Measurements from ENCODE around the gene LNP1. TPM values are rescaled to one million over a fixed set of nuclear protein-coding genes. Genes with fewer than 3 reads are reported as not detected.

The LNP1 gene
- total RNA-seq, 1 donor from 2014 or later, result 1.9 TPM

DNA sequence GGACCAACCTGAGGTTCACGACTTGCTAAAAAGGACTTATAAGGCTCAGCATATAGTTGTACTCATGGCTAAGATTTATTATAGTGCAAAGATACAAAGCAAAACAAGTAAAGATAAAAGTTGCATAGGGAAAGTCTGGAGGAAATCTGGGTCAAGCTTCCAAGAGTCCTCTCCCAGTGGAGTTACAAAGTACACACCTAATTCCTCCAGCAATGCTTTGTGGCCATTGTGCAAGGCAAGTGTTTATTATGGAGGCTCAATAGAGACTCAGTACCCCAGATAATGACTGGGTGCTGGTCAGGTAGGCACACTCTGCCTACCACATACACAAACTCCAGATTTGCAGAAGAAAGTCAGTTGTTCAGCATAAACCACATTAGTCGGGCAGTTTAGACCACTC lies 22.9 kb downstream of the LNP1 start:
- H3K36me3 ChIP-seq, result no peaks in the 10 kb centered on the region
- no peak for DNase-seq
- H3K4me3 ChIP-seq, result no peak overlapping the region
- no peaks in the 10 kb centered on the region for H3K9me3 ChIP-seq
- no peak overlapping the region for H3K27ac ChIP-seq
- H3K27me3 ChIP-seq, result no peaks in the 10 kb centered on the region
- no peak for TF ChIP-seq CTCF (IDR thresholded peaks at IDR 0.05)
- intact Hi-C loops (cut with DNase I), result no loop called here
- no peak for ATAC-seq
- H3K4me1 ChIP-seq, result no peaks in the 10 kb centered on the region

DNA sequence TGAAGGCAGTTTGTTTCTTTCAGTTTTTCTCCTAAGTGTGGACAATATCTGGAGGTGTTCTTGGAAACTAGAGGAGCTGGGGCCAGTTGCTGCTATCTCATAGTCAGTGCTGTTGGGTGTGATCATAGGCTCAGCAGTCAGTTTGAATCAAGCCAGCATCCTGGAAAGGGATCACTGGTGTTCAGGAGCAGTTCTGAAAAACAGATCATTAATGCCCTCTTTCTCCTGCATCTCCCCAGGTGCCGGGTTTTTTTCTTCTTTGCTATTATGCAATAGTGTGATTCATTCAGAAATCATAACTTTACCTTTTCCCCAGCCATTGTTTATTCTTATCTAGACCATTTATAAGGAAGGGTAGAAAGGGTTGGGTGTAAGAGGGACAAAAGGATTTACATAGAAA lies 24.0 kb downstream of the LNP1 start:
- no peak for TF ChIP-seq CTCF (IDR thresholded peaks at IDR 0.05)
- Histone ChIP-seq H3K4me3 (no peak overlapping the region), H3K9me3 (no peaks in the 10 kb centered on the region), H3K4me1 (no peaks in the 10 kb centered on the region), H3K36me3 (no peaks in the 10 kb centered on the region), H3K27ac (no peak overlapping the region), H3K27me3 (no peaks in the 10 kb centered on the region)
- intact Hi-C loops (cut with DNase I), result no loop called here
- no peak for ATAC-seq
- no peak for DNase-seq

DNA sequence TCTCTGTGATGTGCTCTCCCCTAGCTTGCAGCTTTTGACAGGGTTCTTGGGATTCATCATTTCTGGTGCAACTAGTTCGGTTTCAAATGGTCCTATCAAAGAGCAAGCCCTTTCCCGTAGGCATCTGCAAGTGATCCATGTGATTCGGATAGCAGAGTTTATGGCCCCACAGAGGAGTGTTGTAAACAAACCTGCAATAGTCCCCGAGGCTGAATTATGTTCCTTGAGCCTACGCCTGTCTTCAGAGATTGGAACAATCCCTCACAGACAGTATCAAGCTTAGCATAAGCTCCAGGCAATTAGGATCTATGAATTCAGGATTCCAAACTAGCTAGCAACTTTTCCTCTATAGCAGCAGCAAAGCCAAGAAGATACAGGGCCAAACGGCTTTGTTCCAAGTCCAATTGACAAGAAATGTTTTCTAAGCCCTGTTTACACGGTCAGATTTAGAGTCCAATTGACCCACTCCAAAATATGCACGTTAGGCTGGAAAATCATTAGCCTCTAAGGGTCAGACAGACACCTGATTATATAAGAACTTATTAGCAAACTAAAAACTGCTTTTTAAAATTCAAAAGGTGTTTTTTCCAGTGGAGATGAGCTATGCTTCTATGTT lies 24.8 kb downstream of the LNP1 start:
- no peaks in the 10 kb centered on the region for H3K36me3 ChIP-seq
- H3K9me3 ChIP-seq, result no peaks in the 10 kb centered on the region
- H3K27ac ChIP-seq, result no peak overlapping the region
- DNase-seq (no peak), ATAC-seq (no peak)
- intact Hi-C loops (cut with DNase I), result no loop called here
- no peak for TF ChIP-seq CTCF (IDR thresholded peaks at IDR 0.05)
- no peaks in the 10 kb centered on the region for H3K4me1 ChIP-seq
- H3K4me3 ChIP-seq, result no peak overlapping the region
- no peaks in the 10 kb centered on the region for H3K27me3 ChIP-seq

DNA sequence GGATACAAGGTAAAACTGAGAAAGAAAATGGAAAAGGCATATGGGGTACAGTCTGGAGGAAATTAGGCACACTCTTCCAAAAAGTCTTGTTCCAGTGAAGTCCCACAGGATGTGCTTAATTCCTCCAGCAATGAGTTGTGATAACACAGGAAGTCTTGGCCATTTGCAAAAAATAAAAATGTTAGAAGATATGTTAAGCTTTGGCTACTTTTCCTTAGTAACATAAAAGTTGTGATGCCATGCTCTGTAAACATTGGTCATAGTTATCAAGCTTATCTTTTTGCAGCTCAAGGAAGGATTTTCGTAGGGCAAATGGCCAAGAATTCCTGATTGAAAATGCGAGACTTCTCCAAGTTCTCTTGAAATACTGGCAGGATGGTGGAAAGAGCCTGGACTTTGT lies 26.4 kb downstream of the LNP1 start:
- DNase-seq (no peak), ATAC-seq (no peak)
- Histone ChIP-seq H3K36me3 (no peaks in the 10 kb centered on the region), H3K4me3 (no peak overlapping the region), H3K9me3 (no peaks in the 10 kb centered on the region), H3K4me1 (no peaks in the 10 kb centered on the region), H3K27ac (no peak overlapping the region), H3K27me3 (no peaks in the 10 kb centered on the region)
- no peak for TF ChIP-seq CTCF (IDR thresholded peaks at IDR 0.05)
- intact Hi-C loops (cut with DNase I), result no loop called here

GRCh38 chr3:100429187-100429716 lies 27.9 kb downstream of the LNP1 start:
- Histone ChIP-seq H3K27me3 (no peaks in the 10 kb centered on the region), H3K27ac (no peak overlapping the region), H3K4me3 (peak overlapping the region; percentile 34), H3K4me1 (no peaks in the 10 kb centered on the region), H3K9me3 (no peaks in the 10 kb centered on the region), H3K36me3 (no peaks in the 10 kb centered on the region)
- DNase-seq (no peak), ATAC-seq (no peak)
- intact Hi-C loops (cut with DNase I), result no loop called here
- TF ChIP-seq CTCF (IDR thresholded peaks at IDR 0.05), result no peak

DNA sequence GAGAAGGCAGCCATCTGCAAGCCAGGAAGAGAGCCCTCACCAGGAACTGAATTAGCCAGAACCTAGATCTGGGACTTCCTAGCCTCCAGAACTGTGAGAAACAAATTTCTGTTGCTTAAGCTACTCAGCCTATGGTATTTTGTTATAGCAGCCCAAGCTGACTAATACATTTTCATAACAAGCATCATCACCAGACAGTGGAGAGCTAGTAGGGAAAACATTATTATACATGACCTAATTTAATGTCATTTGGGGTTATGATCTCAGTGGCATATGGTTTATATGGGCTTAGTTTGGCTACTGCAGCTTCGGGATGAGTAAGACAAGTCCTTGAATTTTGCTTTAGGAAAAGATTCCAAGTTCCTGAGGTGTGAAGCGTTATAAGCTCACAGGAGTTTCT lies 35.6 kb downstream of the LNP1 start:
- no peak for TF ChIP-seq CTCF (IDR thresholded peaks at IDR 0.05)

More for the DNA sequence above, 35.6 kb downstream of the LNP1 start:
- Histone ChIP-seq H3K4me1 (no peaks in the 10 kb centered on the region), H3K27me3 (no peaks in the 10 kb centered on the region), H3K9me3 (no peaks in the 10 kb centered on the region), H3K36me3 (no peaks in the 10 kb centered on the region), H3K27ac (no peak overlapping the region), H3K4me3 (no peak overlapping the region)
- ATAC-seq, result no peak
- intact Hi-C loops (cut with DNase I), result no loop called here
- no peak for DNase-seq
